Measurements from ENCODE around the gene MLLT6.

Gene MLLT6

GRCh38 chr17:38728290-38728831, 23.3 kb downstream of the MLLT6 start:
- peak; percentile 51 to 68 for DNase-seq

GRCh38 chr17:38729368-38729885, 24.4 kb downstream of the MLLT6 start:
- DNase-seq, result no peak

GRCh38 chr17:38729886-38730525, 24.9 kb downstream of the MLLT6 start, which contains the start of gene CISD3:
Gene CISD3 (plus strand): TSS chr17:38730341. CDS start chr17:38730359, 18 bp downstream.
- peak; percentile 76 to 79 for DNase-seq

GRCh38 chr17:38730526-38731379, 25.7 kb downstream of the MLLT6 start:
- peak in 1 of 2 donors; percentile 14 for DNase-seq

- DNase-seq, result peak; percentile 19 to 58
These were observed 26.6 kb downstream of the MLLT6 start for GRCh38 chr17:38731526-38732294.

GRCh38 chr17:38732376-38733281, 27.6 kb downstream of the MLLT6 start:
- no peak for DNase-seq

- DNase-seq, result no peak
These were observed 28.4 kb downstream of the MLLT6 start for GRCh38 chr17:38733282-38733981.

- no peak for DNase-seq
These were observed 29.2 kb downstream of the MLLT6 start for GRCh38 chr17:38733982-38734973.

- peak in 1 of 2 donors; percentile 56 for DNase-seq
These were observed 30.3 kb downstream of the MLLT6 start for GRCh38 chr17:38735161-38735997.

GRCh38 chr17:38738007-38738662, 33.1 kb downstream of the MLLT6 start:
- DNase-seq, result no peak

GRCh38 chr17:38738686-38739085, 33.6 kb downstream of the MLLT6 start:
- DNase-seq, result no peak

- no peak for DNase-seq
These were observed 34.2 kb downstream of the MLLT6 start for GRCh38 chr17:38739305-38739704.

GRCh38 chr17:38740044-38740443, 35.0 kb downstream of the MLLT6 start:
- no peak for DNase-seq

- DNase-seq, result no peak
These were observed 35.7 kb downstream of the MLLT6 start for GRCh38 chr17:38740806-38741205.

GRCh38 chr17:38741461-38741860, 36.4 kb downstream of the MLLT6 start:
- DNase-seq, result no peak

GRCh38 chr17:38741921-38742410, 36.9 kb downstream of the MLLT6 start:
- DNase-seq, result no peak

GRCh38 chr17:38742411-38743308, 37.6 kb downstream of the MLLT6 start:
- DNase-seq, result peak in 1 of 2 donors; percentile 31

Data from inflammatory macrophage (primary cell).